Measurements from ENCODE around the gene MAML3.

MAML3 gene

DNA sequence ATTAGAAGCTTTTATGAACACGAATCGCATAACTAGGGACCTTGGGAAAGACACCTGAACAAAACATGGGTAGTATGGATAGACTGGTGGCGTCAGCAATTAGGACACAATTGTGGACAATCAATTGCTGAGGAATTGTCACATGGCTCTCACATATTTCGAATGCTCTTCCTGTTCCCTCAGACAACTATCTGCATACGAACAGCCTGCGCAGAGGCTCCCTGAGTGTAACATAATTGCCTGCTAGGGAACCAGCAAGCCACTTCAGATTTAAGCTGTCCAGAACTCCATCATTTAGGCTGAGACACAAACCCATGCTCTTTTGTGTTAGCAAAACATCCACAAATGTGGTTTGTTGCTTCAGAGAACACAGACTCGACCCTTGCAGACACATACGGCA, 327.6 kb downstream of the MAML3 start:
- no peak for DNase-seq

DNA sequence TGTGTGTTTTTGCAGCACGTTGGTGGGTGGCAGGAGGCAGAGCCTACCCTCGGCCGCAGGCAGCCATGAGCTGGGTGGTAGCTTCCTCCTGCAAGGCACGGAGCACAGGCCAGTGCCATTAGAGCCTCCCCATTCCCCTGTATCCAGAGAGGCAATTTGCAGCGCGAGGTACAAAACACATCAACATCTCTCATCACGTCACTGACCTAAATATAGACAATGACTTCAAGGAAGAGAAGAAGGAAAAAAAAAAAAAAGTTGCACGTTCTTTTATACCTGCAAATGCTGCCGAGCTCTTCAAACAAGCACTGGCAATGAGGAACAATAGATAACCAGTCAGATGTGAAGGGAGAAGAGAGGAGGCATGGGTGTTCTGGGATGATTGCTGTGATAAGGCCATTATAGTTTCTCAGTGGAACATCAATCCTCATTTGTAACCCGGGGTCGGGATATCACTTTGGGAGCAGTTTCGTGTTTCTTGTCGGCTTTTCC, 328.4 kb downstream of the MAML3 start:
- no peak for DNase-seq

DNA sequence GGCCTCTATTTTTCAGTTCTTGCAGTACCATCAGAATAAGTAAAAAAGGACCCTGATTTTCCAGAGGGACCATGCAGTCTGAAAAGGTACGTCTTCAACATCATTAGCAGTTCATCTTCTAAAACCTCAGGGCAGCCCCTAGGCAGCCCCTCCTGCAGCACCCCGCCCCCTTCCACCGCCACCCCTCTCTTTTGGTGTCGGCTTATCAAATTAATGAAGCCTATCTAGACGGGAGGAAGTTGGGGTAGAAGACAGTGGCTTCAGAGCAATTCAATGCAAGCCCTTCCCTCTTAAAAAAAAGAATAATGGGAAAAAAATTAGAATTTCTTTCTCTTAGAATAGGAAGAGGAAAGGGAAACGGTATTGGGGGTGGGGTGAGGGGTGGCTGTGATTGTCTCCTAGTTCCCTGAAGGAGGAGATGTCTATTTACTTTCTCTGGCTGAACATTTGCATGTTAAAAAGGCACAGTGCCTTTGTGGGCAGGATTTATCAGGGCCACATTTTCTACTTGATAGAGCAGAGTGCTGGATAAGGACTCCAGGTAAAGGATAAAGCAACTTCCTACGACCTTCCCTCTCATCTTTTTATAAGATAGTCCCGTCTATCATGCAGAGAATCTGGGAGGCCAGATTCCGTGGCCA, 329.0 kb downstream of the MAML3 start:
- no peak for DNase-seq

- no peak for DNase-seq
Observed at GRCh38 chr4:139823746-139824145, 330.2 kb downstream of the MAML3 start.

- DNase-seq: no peak
Observed at GRCh38 chr4:139823345-139823744, 330.6 kb downstream of the MAML3 start.

DNA sequence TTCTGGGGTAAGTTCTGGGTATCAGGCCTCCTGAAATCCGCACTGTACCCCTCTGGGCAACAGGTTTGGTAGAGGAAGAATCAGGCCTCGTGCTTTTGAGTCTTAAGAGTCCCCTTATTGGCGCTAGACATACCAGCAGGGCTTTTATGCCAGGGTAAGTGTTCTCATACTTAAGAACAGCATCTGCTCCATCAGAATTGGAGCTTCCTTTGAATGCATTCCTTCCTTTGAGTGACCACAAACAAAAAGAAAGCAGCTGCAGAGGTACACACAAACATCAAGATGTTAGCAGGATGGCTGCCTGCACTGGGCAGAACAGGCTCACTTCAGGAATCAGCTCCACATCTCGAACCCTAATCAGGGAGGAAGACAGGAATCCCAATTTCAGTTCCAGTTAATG, 331.6 kb downstream of the MAML3 start:
- DNase-seq: no peak

DNA sequence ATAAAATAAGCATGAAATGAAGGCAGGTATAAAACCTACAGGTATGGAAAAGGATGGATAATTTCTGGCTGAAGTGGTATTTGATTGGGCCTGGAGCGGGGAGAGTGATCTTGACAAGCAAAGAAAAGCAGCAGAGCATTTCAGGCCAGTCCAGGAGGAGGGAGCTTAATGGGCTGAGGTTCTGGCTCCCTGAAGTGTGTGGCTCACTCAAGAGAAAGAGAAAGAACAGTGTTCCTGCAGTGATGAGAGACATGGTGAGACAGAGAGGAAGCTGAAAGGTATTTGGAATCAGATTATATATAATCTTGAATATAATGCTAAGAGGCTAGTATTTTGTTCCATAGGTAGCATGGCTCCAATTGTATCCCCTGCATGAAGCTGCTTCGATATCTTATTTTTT, 334.9 kb downstream of the MAML3 start:
- no peak for DNase-seq

DNA sequence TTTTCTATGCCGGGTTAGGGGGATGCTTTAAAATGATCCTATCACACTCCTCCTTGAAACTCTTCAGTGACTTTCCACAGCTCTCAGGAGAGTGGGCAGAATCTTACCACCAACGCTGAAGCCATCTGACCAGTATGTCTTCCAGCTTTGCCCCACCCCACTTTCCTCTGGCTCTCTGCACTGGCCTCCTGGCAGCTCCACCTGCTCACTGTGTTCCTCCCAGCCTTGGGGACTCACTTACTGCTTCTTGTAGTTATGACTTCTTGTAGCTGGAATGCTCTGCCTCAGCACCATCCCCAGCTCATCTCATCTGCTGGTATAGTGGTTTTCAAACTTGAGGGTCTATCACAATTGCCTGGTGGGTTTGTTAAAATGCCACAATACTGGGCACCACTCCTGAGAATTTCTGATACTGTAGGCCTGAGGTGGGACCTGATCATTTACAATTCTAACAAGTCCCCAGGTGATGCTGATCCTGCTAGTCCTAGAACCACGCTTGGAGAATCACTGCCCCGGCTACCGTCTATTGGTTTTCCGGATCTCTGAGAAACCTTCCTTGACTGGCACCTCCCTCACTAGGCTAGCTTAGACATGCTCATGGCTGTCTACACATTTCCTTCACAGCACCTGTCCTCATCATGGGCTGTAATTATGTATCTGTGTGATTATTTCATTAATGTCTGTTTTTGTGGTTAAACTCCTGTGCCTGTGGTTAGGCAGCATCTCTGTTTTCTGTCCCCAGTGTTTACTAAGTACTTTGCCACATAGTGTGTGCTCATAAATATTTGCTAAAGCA, 336.1 kb downstream of the MAML3 start:
- no peak for DNase-seq

GRCh38 chr4:139816856-139817255, 337.1 kb downstream of the MAML3 start:
- DNase-seq: no peak

GRCh38 chr4:139815778-139816601, 338.0 kb downstream of the MAML3 start:
- peak; percentile 12 for DNase-seq

DNA sequence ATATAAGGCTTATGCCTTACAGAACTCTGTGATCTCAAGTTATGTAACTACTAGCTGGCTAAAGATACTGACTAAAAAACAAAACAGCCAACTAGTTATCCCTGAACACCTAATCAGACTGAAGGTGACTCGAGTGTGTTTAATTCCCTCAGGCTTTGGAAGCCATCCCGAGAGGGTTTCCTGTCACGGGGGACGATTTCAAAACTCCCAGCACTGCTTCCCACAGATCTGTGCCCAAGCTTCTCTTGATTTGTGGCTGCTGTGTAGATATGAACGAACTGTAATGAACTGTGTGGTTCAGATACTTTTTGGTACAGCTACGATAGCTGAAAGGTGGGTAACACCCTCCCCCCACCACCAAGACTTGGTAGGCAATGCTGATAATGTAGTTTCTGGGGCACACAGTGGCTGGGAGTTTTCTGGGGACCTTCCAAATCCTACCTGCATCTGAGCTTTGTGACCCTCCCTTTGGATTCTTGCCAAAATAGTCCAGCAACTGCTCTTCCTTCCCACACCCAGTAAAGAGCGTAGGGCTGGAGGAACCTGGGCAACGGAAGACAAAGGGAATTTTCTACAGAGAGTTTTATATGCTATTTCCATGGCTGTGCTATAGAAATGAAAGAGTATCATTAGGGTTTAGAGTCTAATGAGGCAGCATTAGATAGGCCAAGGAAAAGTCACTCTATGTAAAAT, 339.5 kb downstream of the MAML3 start:
- no peak for DNase-seq

DNA sequence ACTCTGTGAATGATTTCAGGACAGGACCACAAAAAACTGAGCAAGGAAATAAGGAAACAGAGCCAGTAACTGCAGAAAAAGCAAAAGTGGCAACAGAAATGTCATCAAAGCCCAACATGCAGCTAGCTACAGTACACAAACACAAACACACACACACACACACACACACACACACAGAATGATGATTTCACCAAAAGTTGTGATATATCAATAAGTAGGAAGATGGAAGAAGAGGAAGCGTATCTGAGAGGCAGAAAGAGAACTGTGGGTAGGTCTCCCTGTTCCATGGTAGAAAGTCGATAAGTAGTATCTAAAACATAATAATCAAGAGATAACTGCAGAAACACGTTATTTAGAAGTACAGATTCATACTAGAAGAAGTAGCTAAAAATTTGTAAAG, 340.1 kb downstream of the MAML3 start:
- no peak for DNase-seq

GRCh38 chr4:139810710-139811109, 343.3 kb downstream of the MAML3 start:
- DNase-seq: no peak

DNA sequence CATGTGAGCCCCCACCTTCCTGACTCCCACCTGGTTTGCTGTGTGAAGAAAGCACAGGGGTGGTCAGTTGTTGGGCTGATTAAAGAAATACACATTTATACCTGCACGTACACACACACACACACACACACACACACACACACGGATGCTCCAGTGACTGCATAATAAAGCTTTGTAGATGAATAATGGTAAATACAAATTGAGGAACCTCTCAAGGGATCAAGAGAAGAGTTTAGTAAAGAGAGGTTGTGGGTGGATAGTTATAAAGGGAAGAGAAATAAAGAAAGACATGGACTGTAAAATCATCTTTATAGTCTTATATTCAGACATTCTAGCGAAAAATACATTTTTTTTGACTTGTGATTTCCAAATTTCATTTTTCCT, 344.2 kb downstream of the MAML3 start:
- no peak for DNase-seq

GRCh38 chr4:139808808-139809756, 344.9 kb downstream of the MAML3 start:
- DNase-seq: no peak

GRCh38 chr4:139808381-139808807, 345.6 kb downstream of the MAML3 start:
- no peak for DNase-seq

- DNase-seq: no peak
Observed at GRCh38 chr4:139807483-139807882, 346.5 kb downstream of the MAML3 start.

DNA sequence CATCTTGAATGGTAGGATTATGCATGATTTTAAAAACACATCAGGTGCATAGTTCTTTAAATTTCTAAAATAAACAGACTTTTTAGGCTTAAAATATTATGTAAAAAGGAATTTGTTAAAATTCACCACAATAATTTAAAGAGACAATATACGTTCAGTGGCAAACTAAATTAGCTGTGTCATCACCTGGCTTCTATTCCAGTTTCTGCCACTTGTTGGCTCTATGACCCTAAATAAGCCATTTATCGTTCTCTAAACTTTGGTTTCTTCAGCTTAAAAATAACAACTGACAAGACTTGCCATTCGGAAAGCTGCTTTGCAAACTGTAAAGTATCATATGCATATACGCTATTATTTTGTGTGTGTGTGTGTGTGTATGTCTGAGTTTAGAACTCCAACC, 347.1 kb downstream of the MAML3 start:
- no peak for DNase-seq

- DNase-seq: no peak
Observed at GRCh38 chr4:139802931-139803330, 351.1 kb downstream of the MAML3 start.

DNA sequence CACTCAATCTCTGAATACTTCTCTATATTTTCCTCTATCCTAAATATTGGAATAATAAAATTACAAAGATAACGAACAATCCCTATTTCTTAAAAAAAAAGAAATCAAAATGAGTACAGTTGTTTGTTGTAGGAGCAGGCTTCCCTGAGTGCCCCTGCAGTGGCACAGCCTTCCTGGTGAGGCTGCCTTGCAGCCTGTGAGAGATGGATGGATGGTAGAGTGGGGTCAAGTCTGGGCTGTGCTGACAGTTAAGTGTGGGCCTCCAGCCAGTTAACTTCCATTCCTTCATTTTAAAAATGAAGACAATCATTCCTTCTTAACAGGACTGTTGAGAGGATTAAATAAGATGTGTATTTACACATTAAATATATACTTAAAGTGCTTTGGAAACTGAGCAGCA, 351.5 kb downstream of the MAML3 start:
- no peak for DNase-seq

GRCh38 chr4:139801895-139802294, 352.1 kb downstream of the MAML3 start:
- DNase-seq: no peak

DNA sequence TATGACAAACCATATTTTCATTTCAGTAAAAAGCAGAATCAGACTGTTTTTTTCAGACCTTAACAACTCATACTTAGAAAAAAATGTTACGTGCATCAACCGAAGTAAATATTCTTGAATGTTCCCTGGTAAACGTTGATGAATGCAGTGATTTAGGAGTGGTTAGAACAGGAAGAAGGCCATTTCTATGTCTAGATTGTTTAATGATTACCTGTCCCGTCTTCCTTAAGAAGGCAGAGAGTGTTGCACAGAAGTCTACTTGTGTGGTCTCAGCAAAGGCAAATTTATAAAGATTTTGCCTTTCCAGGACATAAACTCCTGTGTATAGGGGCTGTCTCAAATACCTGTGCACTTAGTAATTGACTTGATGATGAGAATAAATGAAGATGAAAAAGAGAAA, 353.9 kb downstream of the MAML3 start:
- DNase-seq: no peak

All from activated gamma-delta T cell treated with Interleukin-2 at 50 U/mL for 16 hours (primary cell).